ENCODE measurements around the gene VAV3. TPM values are rescaled to one million over a fixed set of nuclear protein-coding genes. Genes with fewer than 3 reads are reported as not detected.
A peak's percentile ranks its signal among the peaks of the same experiment; 100 is the strongest.
"Not testable (repeated sequence)": the region's sequence is repeated elsewhere in the genome, so short reads cannot be mapped to it uniquely, and the experiment has no call there.

The VAV3 gene
- total RNA-seq, 1 donor from 2014 or later = 1.1 TPM

DNA sequence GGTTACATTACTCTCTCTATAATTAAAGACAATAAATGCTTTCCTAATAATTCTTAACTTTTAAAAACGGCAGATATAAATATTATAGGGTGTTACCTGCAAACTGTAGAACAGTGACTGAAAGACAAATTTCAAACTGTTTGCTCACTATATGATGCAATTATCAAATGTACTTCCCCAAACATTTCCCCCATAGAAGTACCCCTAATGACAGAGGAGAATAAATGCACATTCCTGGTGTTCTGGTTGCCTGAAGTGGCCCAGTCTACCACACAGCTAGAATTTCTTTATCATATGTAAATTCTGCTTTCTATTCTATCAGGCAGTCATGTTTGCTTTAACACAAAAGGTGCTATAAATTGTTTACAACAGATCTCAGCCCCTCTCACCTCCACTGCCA, 70.4 kb downstream of the VAV3 start:
- DNase-seq (ENCODE audit: low read depth, low spot score) = no peak

DNA sequence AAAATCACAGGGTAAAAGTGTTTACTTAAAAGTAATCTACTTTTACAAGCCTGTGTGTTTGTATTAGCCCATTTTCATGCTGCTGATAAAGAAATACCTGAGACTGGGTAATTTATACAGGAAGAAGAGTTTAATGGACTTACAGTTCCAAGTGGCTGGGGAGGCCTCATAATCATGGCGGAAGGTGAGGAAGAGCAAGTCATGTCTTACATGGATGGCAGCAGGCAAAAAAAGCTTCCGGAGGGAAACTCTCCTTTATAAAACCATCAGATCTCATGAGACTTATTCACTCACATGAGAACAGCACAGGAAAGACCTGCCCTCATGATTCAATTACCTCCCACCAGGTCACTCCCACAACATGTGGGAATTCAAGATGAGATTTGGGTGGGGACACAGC, 71.6 kb downstream of the VAV3 start:
- DNase-seq (ENCODE audit: low read depth, low spot score) = not testable (repeated sequence)

DNA sequence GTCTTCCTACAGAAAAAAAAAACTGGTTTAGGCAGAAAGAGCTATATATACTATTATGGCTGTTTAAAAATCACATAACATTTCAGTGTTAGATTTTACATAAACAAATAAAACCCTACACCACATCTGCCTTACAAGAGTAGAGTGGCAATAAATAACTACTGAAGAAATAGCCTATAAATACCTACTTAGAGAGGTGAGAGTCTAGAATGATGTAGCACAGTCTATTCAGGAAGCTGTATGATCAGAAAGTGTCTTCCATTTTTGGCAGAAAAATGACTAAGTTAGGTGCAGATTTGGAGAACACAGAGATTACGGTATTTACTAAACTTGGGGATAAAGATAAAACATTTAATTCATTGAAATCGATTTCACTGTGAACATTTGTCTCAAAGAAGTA, 75.5 kb downstream of the VAV3 start:
- DNase-seq (ENCODE audit: low read depth, low spot score) = no peak

DNA sequence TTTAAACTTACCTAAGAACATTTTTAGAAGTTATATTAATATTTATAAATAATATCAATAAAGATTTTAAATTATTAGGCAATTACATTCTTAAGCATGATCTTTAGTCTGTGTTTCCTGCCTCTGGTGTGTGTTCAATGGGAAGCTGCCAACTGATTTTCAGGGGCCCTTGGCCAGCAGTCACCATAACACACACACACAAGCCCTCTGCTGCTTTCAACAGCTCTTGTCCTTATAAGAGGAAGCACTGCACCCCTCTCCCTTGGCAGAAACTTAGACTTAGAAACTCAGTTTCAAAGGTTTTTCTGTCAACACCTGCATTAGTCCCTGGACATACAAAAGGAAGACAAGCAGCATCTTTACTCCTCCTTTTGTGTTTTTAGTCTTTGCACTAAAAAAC, 81.4 kb downstream of the VAV3 start:
- no peak for DNase-seq (ENCODE audit: low read depth, low spot score)

DNA sequence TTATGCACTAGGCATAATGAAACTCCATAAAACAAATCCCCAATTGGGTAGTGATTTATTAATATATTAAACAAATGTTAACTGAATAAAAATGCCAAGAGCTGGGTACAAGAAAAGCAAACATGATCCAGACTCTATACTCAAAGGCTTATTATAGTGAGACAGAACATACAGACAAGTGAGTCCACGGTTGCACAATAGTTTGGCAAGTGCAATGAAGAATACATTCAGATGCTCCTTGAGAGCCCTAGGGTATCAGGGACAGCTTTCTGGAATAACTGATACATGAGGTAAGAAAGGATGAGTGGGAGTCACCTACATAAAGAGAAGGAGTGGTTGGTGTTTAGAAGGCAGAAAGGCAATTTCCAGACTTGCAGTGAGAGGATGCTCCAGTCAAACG, 85.1 kb downstream of the VAV3 start:
- no peak for DNase-seq (ENCODE audit: low read depth, low spot score)

DNA sequence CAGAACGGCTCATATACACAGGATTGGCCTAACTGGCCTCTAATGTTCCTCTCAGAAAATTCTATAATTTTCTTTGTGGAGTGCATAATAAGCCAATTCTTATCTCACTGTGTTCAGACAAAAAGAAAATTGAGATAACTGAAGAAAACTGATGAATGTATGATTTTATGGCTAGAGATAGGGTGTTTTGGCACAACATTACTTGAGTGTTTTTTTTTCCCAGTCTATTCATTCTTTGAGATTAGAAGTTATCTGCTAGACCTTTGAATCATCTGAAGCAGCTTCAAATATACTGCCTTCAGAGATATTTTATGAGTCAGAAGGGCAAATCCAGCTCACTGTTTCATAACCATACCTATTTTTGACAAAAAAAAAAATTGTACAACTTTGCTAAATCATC, 85.6 kb downstream of the VAV3 start:
- DNase-seq (ENCODE audit: low read depth, low spot score) = no peak

DNA sequence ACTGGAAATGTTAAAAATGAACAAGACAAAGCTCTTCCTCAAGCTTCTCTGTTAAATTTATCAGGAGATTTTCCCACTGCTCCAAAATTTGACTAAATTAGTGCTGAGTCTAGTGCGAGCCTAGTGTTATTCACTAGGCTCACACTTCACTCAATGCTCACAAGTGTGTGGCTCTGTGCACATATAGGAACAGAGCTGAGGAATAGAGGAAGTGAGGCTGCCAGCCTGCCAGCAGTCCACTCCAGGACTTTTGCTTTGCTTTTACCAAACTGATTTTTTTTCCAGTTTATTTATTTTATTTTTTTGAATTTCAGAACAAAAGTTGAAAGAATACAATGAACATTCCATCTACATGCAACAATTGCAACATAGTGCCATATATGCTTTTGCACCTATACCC, 87.2 kb downstream of the VAV3 start:
- DNase-seq (ENCODE audit: low read depth, low spot score) = no peak

DNA sequence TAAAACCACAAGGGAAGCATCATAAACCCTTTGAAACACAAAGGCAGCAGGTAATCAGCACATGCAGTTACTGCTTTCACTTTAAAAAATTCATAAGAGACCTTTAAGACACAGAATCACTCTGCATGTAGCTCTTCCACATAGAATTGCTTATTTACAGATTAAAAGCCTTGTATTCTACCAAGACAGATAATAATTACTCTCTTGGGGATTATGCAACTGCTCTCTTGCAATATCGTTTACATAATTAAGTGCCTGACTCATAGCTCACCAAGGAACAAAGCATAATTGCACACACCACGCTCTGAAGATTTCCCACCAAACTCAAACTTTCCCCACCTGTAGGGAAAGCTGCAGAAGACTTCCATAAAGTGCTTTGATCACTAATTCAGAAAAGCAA, 87.9 kb downstream of the VAV3 start:
- no peak for DNase-seq (ENCODE audit: low read depth, low spot score)

DNA sequence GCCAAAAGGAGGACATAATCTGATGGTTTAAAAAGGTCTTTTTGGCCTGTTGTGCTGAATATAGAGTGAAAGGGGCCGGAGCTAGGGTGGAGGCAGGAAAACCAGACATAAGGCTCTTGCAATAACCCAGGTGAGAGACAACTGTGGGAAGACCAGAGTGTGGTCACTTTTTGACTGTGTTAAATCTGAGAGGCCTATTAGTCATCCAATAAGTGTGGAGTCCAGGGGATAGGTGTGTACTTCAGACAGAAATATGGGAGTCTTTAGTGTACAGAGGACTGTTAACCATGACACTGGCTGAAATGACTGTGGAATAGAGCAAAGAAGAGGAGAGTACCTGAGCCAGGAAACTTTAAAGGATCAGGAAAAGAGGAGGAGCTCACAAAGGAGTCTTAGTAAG, 89.3 kb downstream of the VAV3 start:
- DNase-seq (ENCODE audit: low read depth, low spot score) = no peak

DNA sequence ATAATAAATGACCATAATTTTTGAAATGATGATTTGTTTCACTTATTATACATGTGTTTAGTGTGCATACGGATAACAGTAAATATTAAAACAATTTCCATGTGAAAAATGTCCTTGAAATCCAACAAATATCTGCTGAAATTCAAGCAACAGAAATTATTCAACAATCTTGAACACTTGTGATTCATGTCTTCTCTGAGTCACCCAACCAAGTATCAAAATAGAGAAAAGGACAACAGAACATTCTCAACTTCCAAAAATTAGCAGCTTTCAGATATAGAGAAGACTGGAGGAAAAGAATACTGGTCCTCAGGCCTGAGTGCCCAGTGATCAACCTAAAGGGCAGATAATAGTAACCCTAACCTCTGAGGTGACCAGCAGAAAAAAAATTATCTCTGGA, 90.8 kb downstream of the VAV3 start:
- no peak for DNase-seq (ENCODE audit: low read depth, low spot score)

DNA sequence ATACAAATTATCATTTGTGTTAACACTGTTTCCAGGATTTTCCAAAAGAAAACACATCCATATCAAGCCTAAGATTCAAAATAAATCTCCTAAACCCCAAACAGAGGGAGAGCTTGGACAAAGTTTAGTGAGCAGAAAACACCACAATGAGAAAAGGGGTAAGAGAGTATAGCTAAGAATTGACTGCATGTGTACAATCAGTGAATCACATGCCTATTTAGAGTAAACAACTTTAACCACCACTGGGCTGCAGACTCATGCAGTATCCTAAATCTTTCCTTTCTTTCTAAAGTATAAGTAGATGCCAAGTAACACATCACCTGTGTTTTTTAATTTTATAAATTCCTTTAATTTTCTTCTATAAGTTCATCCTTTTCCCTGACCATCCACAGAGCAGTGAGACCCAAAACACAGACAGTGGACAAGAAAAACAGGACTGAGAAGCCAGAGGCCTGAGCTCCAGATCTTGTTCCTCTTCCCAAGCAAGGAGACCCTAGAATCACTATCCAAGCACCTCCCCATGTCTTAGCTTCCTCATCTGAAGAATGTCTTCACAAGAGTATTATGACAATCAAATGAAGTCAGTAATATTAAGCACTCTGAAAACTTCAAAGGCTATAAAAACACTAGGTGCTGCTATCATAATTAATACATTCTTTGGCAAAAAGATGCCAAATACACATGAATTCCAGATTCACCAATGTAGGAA, 93.1 kb downstream of the VAV3 start:
- no peak for DNase-seq (ENCODE audit: low read depth, low spot score)

DNA sequence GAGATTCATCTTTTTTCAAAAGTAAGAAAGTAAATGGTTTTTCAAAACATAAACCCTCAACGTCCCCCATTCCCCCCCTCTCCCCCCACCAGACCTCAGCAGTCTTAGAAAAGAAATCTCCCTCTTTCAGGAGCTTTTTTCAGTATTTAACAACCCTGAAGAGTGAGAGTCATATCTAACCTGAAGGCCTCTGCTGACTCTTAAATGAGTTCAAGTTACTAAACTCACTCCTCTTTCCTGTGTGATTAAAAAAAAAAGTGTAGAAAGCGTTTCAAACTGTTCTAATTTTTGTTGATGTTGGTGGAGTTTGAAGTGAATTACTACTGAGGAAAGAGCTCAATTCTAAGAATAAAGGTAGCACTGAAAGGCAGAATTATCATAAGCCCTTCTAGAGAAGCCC, 93.7 kb downstream of the VAV3 start:
- DNase-seq (ENCODE audit: low read depth, low spot score) = no peak

DNA sequence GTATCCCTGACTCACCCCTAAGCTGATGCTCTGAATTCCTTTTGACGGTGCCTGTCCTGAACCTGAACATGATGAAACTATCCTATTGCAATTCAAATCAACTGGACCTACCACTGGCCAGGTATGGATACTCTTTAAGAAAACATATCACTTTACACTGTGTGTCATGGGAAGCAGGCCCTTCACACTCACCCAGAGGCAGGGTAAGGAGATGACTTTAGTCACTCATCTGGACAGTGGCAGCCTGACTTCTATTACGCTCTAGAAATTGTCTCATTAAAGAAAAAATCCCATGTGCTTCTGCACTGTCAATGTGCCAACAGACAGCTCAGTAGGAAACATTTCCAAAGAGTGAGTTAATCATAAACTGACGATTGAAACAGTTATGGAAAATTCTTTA, 94.3 kb downstream of the VAV3 start:
- no peak for DNase-seq (ENCODE audit: low read depth, low spot score)

DNA sequence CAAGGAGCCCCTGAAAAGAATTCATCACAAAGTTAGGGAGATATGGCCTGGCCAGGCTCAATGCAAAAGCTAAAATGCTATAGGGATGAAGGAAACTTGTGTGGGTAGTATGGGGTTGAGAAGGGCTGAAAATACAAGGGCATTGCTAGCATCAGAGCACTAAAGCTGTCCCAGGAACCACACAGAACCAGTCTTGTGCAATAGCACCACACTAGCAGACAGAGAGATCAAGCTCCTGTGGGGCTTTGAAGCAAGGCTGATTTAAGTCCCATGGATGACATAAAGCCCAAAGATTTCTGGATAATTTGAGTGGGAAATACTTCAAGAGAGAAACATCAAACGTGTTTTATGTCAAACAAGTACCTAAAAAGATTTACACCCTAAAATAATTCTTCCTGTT, 97.1 kb downstream of the VAV3 start:
- no peak for DNase-seq (ENCODE audit: low read depth, low spot score)

DNA sequence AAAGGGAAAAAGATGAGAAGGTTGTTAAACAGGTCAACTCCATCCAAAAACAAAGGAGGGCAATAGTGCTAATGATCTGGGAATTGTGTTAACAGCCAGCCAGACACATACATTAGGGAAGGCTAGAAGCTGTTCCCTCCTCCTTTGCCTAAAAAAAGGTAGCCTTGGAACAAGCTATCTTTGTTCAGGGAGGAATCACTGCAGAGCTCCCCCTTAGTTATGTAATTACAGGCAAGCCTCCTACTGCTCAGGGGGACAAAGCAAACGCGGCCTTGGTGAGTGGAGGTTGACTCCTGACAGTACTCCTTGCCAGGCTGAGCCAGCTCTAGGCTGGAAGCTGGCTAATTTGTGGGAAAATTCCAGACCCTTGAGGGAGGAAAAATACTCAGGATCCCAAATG, 97.6 kb downstream of the VAV3 start:
- no peak for DNase-seq (ENCODE audit: low read depth, low spot score)

DNA sequence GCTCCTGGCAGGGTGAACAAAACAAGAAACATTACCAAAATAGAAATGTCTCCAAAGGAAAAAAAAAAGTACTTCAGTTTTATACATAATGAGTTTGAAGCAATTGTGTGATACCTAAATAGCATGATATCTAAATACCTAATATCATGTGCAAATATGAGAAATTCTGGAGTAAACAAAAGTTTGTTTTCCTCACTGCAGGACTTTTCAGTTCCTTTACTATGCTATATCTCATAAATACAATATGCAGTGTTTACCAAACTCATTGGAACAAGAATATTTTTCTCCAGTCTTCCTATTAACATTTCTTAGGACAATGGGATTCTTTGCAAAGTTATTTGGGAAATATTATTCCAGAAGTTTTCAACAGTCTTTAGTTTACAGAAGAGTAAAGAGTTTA, 98.1 kb downstream of the VAV3 start:
- no peak for DNase-seq (ENCODE audit: low read depth, low spot score)

DNA sequence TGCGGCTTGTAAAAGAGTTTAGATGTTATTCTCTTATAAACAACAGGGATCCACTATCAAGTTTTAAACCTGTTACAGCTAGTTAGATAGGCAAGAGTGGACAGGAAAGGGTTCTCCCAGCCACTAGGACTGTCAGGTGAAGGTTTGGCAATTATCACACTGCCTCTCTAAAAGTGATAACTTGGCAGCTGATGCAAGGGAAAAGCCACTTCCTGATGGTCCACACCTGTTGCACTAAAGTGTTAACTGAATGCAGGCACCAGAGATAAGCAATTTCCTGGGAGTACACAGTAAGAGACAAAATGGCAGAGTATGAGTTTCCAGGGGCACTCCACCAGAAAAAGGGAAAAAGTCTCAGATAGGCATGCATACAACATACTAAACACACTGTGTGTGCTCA, 99.4 kb downstream of the VAV3 start:
- DNase-seq (ENCODE audit: low read depth, low spot score) = no peak

DNA sequence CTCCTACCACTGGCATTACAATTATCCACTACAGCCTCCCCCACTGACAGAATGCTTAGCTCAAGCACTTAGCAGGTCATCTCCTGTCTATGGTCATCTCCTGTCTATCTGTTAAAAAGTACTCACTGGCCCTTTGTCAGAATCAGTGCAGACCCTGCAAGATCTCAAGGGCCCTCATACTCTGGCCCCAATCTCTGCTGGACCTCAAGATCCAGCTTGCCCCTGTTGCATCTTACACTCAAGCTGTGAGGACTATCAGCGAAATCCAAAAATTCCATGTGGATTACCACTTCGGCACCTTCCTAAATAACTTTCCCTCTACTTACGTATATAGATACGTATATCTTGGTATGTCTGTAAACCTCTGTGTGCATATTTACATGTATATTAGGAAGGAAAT, 101.6 kb downstream of the VAV3 start:
- DNase-seq (ENCODE audit: low read depth, low spot score) = no peak

DNA sequence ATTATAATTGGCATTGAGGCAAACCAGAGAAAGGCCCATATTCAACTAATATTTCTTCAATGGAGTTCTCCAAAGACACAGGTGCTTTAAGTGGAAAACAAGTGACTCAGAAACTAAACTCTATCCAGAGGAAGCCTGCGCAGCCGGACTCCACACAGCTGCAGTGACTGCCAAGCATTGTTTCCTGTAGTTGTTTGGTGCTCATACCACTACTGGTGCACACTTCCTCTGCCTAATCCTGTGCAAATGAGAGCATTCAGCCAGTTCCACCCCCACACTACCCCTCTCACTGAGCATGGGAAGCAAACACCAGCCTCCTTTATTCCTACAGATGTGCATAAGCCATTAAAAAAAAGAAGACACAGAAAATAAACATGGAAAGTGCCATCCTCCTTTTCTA, 102.9 kb downstream of the VAV3 start:
- DNase-seq (ENCODE audit: low read depth, low spot score) = peak; percentile 91

DNA sequence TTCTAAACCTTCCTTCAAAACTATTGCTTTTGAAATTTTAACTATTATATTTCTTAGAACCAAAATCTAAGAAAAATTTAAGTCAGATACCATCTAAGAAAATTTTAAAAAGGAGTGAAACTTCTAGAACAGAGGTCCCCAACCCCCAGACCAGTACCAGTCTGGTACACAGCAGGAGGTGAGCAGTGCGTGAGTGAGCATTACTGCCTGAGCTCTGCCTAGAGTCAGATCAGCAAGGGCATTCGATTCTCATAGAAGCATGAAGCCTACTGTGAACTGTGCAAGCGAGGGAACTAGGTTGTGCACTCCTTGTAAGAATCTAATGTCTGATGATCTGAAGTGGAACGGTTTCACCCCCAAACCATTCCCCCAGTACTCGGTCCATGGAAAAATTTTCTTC, 106.7 kb downstream of the VAV3 start:
- no peak for DNase-seq (ENCODE audit: low read depth, low spot score)

DNA sequence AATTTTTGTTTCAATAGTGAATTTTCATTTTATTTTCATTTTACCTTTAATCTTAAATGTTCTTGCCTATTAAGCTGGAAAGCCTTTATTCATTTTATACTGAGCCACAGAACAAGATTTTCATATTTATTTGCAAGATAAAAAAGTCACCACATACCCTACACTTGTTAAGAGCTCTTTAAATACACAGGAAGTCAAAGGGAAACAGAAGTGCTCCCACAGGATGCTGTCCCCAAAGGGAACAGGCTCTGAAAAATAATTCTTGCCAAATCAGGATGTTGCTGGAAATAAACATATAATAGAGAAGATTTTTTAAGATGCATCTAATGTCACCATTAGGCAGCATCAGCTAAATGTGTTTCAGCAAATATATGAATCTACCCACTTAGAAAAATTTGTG, 113.6 kb downstream of the VAV3 start:
- DNase-seq (ENCODE audit: low read depth, low spot score) = no peak

DNA sequence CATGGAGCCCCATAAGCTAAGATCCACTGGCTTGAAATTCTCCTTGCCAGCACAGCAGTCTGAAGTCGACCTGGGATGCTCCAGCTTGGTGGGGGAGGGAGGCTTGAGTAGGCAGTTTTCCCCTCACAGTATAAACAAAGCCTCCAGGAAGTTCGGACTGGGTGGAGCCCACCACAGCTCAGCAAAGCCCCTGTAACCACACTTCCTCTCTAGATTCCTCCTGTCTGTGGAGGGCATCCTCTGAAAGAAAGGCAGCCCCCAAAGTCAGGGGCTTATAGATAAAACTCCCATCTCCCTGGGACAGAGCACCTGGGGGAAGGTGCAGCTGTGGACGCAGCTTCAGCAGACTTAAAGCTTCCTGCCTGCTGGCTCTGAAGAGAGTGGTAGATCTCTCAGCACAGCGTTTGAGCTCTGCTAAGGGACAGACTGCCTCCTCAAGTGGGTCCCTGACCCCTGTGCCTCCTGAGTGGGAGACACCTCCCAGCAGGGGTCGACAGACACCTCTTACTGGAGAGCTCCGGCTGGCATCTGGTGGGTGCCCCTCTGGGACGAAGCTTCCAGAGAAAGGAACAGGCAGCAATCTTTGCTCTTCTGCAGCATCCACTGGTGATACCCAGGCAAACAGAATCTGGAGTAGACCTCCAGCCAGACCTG, 120.3 kb downstream of the VAV3 start:
- DNase-seq (ENCODE audit: low read depth, low spot score) = not testable (repeated sequence)

DNA sequence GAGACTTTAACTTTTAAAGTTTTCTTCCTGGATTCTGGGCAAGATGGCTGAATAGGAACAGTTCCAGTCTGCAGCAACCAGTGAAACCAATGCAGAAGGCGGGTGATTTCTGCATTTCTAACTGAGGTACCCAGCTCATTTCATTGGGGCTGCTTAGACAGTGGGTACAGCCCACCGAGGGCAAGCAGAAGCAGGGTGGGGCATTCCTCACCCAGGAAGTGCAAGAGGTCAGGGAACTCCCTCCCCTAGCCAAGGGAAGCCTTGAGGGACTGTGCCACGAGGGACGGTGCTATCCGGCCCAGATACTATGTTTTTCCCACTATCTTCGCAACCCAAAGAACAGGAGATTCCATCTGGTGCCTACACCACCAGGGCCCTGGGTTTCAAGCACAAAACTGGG, 121.0 kb downstream of the VAV3 start:
- DNase-seq (ENCODE audit: low read depth, low spot score) = no peak

DNA sequence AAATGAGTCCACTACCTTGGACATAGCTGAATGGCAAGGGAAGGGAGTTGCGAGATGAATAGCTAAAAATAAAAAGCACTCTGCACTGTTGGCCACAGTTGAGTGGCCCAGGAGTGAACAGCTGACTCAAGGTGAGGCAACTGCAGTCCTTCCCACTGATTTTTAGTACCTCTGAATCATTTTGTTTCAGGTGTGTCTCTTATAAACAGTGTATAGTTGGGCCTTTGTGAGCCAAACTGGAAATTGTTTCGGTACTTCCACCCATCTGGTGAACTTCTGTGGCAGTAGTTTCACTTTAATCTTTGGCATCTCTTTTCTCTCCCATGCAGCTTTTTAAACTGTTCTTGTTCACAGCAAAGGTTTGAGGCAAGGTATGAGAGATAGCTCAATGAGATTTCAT, 122.7 kb downstream of the VAV3 start:
- DNase-seq (ENCODE audit: low read depth, low spot score) = no peak

All from pulmonary artery endothelial cell (primary cell).